Measurements from ENCODE around the gene PPP1R26.

- TF ChIP-seq CTCF (IDR thresholded peaks at IDR 0.05) (no peak), POLR2A (IDR thresholded peaks at IDR 0.05) (no peak), POLR2AphosphoS5 (IDR thresholded peaks at IDR 0.05) (no peak)
Observed at GRCh38 chr9:135463140-135463539, 16.4 kb upstream of the PPP1R26 start.

Measured in prostate gland (tissue), 2 donors.